Lung microvascular endothelial cell (primary cell): ENCODE measurements around the gene SEMA6B. TPM values are rescaled to one million over a fixed set of nuclear protein-coding genes. Genes with fewer than 3 reads are reported as not detected.

ENCODE experiments used
- DNase-seq, 2 donors: peaks; one replicate each; pipeline versions ENCODE4 v3.0.0 to v3.0.0-alpha.2; 2010; ENCODE audit warnings: low read depth in 2 of 2
- total RNA-seq: library from RNA; depleted of rRNA; stranded (reverse); fragments of >200 nt; gene quantifications from 2 replicates; pipeline ENCODE4 v1.2.1, GENCODE V29; 2014

SEMA6B gene
- total RNA-seq, 1 donor from 2014 or later = 18.1 TPM

DNA sequence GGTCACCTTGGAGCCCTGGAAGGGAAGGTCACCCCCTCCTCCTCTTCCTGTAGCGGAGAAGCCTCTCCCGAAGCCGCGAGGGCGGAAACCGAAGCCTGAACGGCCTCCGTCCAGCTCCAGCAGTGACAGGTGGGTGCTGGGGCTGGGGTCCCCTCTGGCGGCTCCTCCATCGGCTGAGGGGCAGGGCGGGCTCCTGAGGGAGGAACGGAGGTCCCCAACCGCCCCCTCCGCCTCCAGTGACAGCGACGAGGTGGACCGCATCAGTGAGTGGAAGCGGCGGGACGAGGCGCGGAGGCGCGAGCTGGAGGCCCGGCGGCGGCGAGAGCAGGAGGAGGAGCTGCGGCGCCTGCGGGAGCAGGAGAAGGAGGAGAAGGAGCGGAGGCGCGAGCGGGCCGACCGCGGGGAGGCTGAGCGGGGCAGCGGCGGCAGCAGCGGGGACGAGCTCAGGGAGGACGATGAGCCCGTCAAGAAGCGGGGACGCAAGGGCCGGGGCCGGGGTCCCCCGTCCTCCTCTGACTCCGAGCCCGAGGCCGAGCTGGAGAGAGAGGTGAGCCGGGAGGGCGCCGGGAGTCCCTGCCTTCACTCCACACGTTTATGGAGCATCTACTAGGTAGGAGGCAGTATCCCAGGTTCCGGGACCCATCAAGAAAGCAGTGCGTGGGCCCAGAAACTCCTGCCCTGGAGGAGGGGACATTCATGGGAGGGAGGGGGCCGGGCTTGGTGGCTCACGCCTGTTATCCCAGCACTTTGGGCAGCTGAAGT, 65.4 kb downstream of the SEMA6B start:
- DNase-seq = no peak

DNA sequence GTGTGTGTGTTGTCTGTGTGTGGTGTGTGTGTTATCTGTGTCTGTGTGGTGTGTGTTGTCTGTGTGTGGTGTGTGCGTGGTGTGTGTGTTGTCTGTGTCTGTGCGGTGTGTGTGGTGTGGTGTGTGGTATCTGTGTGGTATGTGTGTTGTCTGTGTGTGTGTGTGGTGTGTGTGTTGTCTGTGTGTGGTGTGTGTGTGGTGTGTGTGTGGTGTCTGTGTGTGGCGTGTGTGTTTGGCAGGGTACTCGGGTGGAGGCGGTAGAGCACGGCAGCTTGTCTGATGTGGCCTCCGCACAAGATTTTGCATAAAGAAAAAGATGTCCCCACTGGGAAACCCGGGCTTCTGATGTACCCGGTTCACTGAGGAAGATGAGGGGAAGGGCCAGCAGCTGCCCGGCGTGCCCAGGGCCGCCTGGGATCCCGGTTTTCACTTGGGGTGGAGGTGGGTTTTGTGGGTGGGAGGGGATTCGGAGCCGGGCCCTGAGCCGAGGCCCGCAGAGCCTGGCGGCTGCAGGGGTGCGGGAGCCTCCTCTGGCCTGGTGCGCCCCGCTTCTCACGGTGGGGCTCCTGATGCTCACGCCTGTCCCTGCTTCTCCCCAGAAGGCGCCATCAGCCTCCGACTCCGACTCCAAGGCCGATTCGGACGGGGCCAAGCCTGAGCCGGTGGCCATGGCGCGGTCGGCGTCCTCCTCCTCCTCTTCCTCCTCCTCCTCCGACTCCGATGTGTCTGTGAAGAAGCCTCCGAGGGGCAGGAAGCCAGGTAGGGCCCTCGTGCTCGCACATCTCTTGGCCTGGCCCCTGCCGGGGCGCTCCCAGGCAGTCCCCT, 66.2 kb downstream of the SEMA6B start:
- DNase-seq = no peak

Other genes with a start within 250 kb of the SEMA6B start
- gene STAP2, start 220.9 kb downstream of the SEMA6B start, total RNA-seq = 28.8 and 36.1 TPM in 2 replicates
- gene MPND, start 216.1 kb downstream of the SEMA6B start, total RNA-seq = 5.2 and 7.7 TPM in 2 replicates
- gene SH3GL1, start 159.1 kb downstream of the SEMA6B start, total RNA-seq = 41.9 and 44.9 TPM in 2 replicates
- 3.6 and 7.8 TPM in 2 replicates for gene CHAF1A, start 157.0 kb downstream of the SEMA6B start, total RNA-seq
- gene UBXN6, start 101.9 kb downstream of the SEMA6B start, total RNA-seq = 81.9 and 99.8 TPM in 2 replicates
- 38.5 and 39.0 TPM in 2 replicates for gene HDGFL2, start 87.4 kb downstream of the SEMA6B start, total RNA-seq
- gene PLIN4, start 41.2 kb downstream of the SEMA6B start, total RNA-seq = 0.65 and 2.0 TPM in 2 replicates
- 4.6 and 23.2 TPM in 2 replicates for gene PLIN5, start 24.5 kb downstream of the SEMA6B start, total RNA-seq
- 0.87 and 1.6 TPM in 2 replicates for gene LRG1, start 19.6 kb downstream of the SEMA6B start, total RNA-seq
- 53.2 and 69.4 TPM in 2 replicates for gene TNFAIP8L1, start 79.8 kb upstream of the SEMA6B start, total RNA-seq
- gene MYDGF, start 110.7 kb upstream of the SEMA6B start, total RNA-seq = 138 and 149 TPM in 2 replicates
- 14.2 and 19.4 TPM in 2 replicates for gene DPP9, start 164.2 kb upstream of the SEMA6B start, total RNA-seq
- gene FEM1A, start 232.1 kb upstream of the SEMA6B start, total RNA-seq = 10.0 and 17.3 TPM in 2 replicates